Measurements from ENCODE around the gene KCNJ10.

GRCh38 chr1:160030657-160031364 is 39.1 kb downstream of the KCNJ10 start:
- TF ChIP-seq CTCF (IDR thresholded peaks at IDR 0.05; ENCODE audit: low read length) (no peak), EZH2 (IDR thresholded peaks at IDR 0.05; ENCODE audit: borderline replicate concordance, low read length) (no peak)
